ENCODE results near the gene HECW1. TPM values are rescaled to one million over a fixed set of nuclear protein-coding genes. Genes with fewer than 3 reads are reported as not detected.
A peak's percentile ranks its signal among the peaks of the same experiment; 100 is the strongest.
"Not testable (repeated sequence)": the region's sequence is repeated elsewhere in the genome, so short reads cannot be mapped to it uniquely, and the experiment has no call there.

Gene HECW1
- polyA plus RNA-seq, 3 donors: 6.6 to 7.0 (median 6.7) TPM

GRCh38 chr7:43110791-43111535 is 1.5 kb upstream of the HECW1 start:
- no peak for DNase-seq (ENCODE audit: extremely low read depth in 1 of 11, low read depth in 9 of 11, low spot score in 4 of 11)

GRCh38 chr7:43111630-43112458 is 603 bp upstream of the HECW1 start:
- no peak for DNase-seq (ENCODE audit: extremely low read depth in 1 of 11, low read depth in 9 of 11, low spot score in 4 of 11)

GRCh38 chr7:43112941-43113621 is 634 bp downstream of the HECW1 start:
- DNase-seq (ENCODE audit: extremely low read depth in 1 of 11, low read depth in 9 of 11, low spot score in 4 of 11): peak in 8 of 11 donors; percentile 53 to 75 (median 66)

- no peak for DNase-seq (ENCODE audit: extremely low read depth in 1 of 11, low read depth in 9 of 11, low spot score in 4 of 11)
These were observed 1.4 kb downstream of the HECW1 start for GRCh38 chr7:43113622-43114457.

GRCh38 chr7:43114458-43114780 is 2.0 kb downstream of the HECW1 start:
- DNase-seq (ENCODE audit: extremely low read depth in 1 of 11, low read depth in 9 of 11, low spot score in 4 of 11): no peak

GRCh38 chr7:43116451-43116850 is 4.0 kb downstream of the HECW1 start:
- no peak for DNase-seq (ENCODE audit: extremely low read depth in 1 of 11, low read depth in 9 of 11, low spot score in 4 of 11)

GRCh38 chr7:43117095-43117494 is 4.6 kb downstream of the HECW1 start:
- DNase-seq (ENCODE audit: extremely low read depth in 1 of 11, low read depth in 9 of 11, low spot score in 4 of 11): no peak

GRCh38 chr7:43117861-43118260 is 5.4 kb downstream of the HECW1 start:
- no peak for DNase-seq (ENCODE audit: extremely low read depth in 1 of 11, low read depth in 9 of 11, low spot score in 4 of 11)

- no peak for DNase-seq (ENCODE audit: extremely low read depth in 1 of 11, low read depth in 9 of 11, low spot score in 4 of 11)
These were observed 5.9 kb downstream of the HECW1 start for GRCh38 chr7:43118313-43118712.

- DNase-seq (ENCODE audit: extremely low read depth in 1 of 11, low read depth in 9 of 11, low spot score in 4 of 11): no peak
These were observed 7.1 kb downstream of the HECW1 start for GRCh38 chr7:43119371-43120075.

- DNase-seq (ENCODE audit: extremely low read depth in 1 of 11, low read depth in 9 of 11, low spot score in 4 of 11): no peak
These were observed 9.5 kb downstream of the HECW1 start for GRCh38 chr7:43121973-43122372.

GRCh38 chr7:43123457-43123856 is 11.0 kb downstream of the HECW1 start:
- DNase-seq (ENCODE audit: extremely low read depth in 1 of 11, low read depth in 9 of 11, low spot score in 4 of 11): no peak

GRCh38 chr7:43124388-43124787 is 11.9 kb downstream of the HECW1 start:
- DNase-seq (ENCODE audit: extremely low read depth in 1 of 11, low read depth in 9 of 11, low spot score in 4 of 11): no peak

- DNase-seq (ENCODE audit: extremely low read depth in 1 of 11, low read depth in 9 of 11, low spot score in 4 of 11): no peak
These were observed 17.9 kb downstream of the HECW1 start for GRCh38 chr7:43130347-43130746.

- DNase-seq (ENCODE audit: extremely low read depth in 1 of 11, low read depth in 9 of 11, low spot score in 4 of 11): no peak
These were observed 22.7 kb downstream of the HECW1 start for GRCh38 chr7:43135129-43135528.

GRCh38 chr7:43136064-43136463 is 23.6 kb downstream of the HECW1 start:
- no peak for DNase-seq (ENCODE audit: extremely low read depth in 1 of 11, low read depth in 9 of 11, low spot score in 4 of 11)

- not testable (repeated sequence) for DNase-seq (ENCODE audit: extremely low read depth in 1 of 11, low read depth in 9 of 11, low spot score in 4 of 11)
These were observed 24.8 kb downstream of the HECW1 start for GRCh38 chr7:43137121-43137744.

GRCh38 chr7:43137811-43138210 is 25.4 kb downstream of the HECW1 start:
- no peak for DNase-seq (ENCODE audit: extremely low read depth in 1 of 11, low read depth in 9 of 11, low spot score in 4 of 11)

All from renal cortex interstitium (tissue), 11 donors.